GM13976 (cell line): ENCODE data around the gene PARD3.

Source experiments
- DNase-seq: peaks from one replicate; pipeline ENCODE4 v3.0.0; 2012; ENCODE audit warnings: low spot score
- CTCF ChIP-seq: IDR thresholded peaks from 2 replicates; pipeline ENCODE4 v1.5.1; 2012; ENCODE audit warnings: borderline replicate concordance, mild to moderate bottlenecking; ENCODE audit not compliant: insufficient read depth; ENCODE audit errors: extremely low read depth, missing control alignments, control extremely low read depth
- in situ Hi-C: fragments of 300-500 bp; cut with MboI; formaldehyde crosslinking; loops from one replicate; pipeline ENCODE4 v1.12.0; 2022; ENCODE audit warnings: low sequenced_read_pairs, mixed read lengths, inconsistent platforms; ENCODE audit not compliant: unreplicated experiment

PARD3 gene

GRCh38 chr10:34224639-34225038 is 590.5 kb downstream of the PARD3 start:
- in situ Hi-C loops = no loop called here
- TF ChIP-seq CTCF = no peak
- DNase-seq = no peak

GRCh38 chr10:34223658-34224057 is 591.4 kb downstream of the PARD3 start:
- no peak for DNase-seq
- no peak for TF ChIP-seq CTCF
- in situ Hi-C loops = no loop called here

DNA sequence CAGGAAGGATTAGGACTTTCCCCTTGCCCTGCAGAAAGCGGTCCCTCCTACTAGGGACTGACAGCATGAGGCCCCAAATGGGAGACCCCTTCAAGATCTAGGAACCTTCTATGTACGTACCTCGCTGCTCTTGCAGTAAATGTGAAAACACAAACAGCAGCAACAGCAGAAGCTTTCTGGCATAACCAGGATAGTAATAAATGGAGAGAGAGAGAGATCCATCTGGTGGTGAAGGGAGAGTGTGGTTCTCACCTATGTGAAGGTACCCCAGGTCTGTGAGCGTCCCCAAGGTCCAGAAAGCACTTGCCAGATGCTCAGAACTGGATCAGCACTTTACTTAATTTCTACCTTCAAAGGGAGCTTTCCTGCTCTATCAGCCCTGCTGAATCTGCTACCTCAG is 592.7 kb downstream of the PARD3 start:
- in situ Hi-C loops = no loop called here

DNA sequence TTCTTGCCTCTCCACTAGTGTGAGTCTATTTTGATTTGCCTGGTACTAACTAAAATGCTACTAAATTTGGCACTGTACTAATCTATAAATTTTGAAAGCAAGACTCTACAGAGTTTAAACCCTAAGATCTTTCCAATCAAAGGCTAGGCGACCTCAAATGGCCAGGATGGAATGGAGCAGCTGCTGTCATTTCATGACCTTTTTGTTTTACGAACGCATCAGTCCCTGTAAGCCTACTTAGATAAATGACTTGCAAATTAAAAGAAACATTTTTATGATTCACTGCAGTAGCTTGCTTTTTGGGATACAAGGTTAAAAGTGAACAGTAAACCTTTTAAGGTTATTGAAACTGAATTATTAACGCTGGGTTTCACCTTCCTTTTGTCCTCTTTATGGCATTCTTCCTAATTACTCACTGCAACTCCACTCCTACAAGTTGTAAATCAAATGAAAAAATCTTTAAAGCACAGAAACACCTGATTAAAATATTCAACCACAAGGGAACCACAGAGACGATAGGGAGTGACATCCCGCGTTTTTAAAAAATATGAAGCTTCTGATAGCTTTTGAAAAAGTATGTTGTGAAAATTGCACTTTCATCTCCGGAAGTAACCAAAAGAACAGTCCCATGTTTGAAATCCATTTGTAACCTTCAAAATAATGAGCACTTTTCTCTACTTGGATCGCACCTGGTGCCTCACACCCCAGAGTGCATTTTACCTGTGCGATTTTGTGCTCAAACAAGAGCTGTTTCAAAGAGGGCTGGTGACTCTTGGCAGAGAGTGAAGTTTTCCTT is 595.1 kb downstream of the PARD3 start:
- no peak for DNase-seq
- TF ChIP-seq CTCF = no peak
- in situ Hi-C loops = no loop called here

More for the DNA sequence above, 592.7 kb downstream of the PARD3 start:
- DNase-seq = no peak
- TF ChIP-seq CTCF = no peak

GRCh38 chr10:34217524-34217923 is 597.6 kb downstream of the PARD3 start:
- no peak for DNase-seq
- no peak for TF ChIP-seq CTCF
- in situ Hi-C loops = no loop called here

GRCh38 chr10:34216348-34216945 is 598.6 kb downstream of the PARD3 start:
- DNase-seq = no peak
- in situ Hi-C loops = no loop called here
- no peak for TF ChIP-seq CTCF
